Uterus (tissue), 2 donors: ENCODE data around the gene HIP1.

Experiments used
- POLR2A ChIP-seq, 2 donors: fragments of 450-650 bp; IDR thresholded peaks; one replicate each; pipeline ENCODE4 v1.6.1; 2016; ENCODE audit warnings: antibody characterized with exemption in 2 of 2, mild to moderate bottlenecking in 1 of 2, moderate library complexity in 1 of 2
- TF ChIP-seq, protein P1 (sequence below), 4 experiments: fragments of 200-600 bp in 2 of 4; fragments of 450-650 bp in 2 of 4; sonication (generic) in 2 of 4; IDR thresholded peaks; one replicate each; pipeline ENCODE4 v1.5.1; 2016 to 2019; ENCODE audit warnings: antibody characterized with exemption in 4 of 4, mild to moderate bottlenecking in 2 of 4, moderate library complexity in 1 of 4

DNA sequence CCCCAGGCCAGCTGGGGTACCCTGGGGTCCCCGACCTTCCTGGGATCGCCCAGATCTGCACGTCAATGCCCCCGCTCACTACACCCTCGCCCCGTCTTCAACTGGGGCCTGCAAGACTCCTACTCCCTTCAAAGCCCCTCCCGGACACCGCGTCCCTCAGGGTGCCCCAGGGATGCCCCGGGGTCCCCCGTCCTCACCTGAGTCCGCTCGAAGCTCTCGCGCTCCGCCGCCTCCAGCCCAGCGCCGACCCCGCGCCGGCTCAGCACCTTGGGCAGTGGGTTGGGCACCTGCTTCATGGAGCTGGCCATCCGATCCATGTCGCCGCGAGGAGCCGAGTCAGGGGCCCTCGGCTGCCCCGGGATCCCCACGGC, at the start of gene HIP1:
- peak in 1 of 2 donors; percentile 22 for TF ChIP-seq POLR2A (IDR thresholded peaks at IDR 0.05)
- TF ChIP-seq, protein P1, sequence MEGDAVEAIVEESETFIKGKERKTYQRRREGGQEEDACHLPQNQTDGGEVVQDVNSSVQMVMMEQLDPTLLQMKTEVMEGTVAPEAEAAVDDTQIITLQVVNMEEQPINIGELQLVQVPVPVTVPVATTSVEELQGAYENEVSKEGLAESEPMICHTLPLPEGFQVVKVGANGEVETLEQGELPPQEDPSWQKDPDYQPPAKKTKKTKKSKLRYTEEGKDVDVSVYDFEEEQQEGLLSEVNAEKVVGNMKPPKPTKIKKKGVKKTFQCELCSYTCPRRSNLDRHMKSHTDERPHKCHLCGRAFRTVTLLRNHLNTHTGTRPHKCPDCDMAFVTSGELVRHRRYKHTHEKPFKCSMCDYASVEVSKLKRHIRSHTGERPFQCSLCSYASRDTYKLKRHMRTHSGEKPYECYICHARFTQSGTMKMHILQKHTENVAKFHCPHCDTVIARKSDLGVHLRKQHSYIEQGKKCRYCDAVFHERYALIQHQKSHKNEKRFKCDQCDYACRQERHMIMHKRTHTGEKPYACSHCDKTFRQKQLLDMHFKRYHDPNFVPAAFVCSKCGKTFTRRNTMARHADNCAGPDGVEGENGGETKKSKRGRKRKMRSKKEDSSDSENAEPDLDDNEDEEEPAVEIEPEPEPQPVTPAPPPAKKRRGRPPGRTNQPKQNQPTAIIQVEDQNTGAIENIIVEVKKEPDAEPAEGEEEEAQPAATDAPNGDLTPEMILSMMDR (IDR thresholded peaks at IDR 0.05) = no peak
